GM21825 (cell line): ENCODE results near the gene SLC22A23.
"Not testable (repeated sequence)": the region's sequence is repeated elsewhere in the genome, so short reads cannot be mapped to it uniquely, and the experiment has no call there.

Experiments used
- ATAC-seq: cut with Tn5 transposase; IDR thresholded peaks from one replicate; pipeline ENCODE4 v1.9.1; 2021; ENCODE audit warnings: mild to moderate bottlenecking, moderate library complexity; ENCODE audit not compliant: unreplicated experiment

SLC22A23 gene

DNA sequence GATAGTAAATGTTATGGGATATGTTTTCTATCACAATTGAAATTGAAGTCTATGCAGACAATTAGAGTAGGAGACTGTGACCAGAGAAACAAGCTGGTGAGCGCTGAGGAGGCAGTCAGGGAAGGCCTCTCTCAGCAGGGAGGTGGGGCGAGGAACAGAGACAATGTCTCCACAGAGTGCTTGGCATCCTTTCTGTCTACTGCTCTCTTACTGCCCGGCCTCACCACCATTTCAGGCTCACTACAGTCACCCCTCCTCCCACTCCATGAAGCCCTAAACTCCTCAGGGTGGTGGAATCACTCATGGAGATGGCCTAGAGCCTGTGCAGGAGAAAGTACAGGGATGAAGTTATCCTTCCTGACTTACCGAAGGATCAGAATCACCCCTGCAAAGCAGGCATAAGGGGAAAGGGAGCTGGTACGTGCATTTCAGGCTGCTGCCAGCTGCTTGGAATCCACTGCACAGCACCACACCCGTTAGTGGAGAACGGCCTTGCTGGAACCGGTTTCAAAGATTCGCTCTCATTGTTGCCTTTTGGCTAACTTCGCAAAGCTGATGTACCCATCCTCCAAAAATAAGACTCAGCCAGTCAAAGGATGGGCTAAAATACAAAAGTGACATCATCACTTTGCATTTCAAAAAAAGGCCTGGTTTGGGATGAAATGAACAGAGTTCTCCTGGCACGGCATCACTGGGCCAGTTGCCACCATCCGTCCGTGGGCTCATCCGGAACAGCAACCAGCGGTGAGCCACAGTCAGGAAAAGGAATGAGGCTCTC lies 67.3 kb downstream of the SLC22A23 start:
- ATAC-seq, result no peak

GRCh38 chr6:3388786-3389185 lies 68.1 kb downstream of the SLC22A23 start:
- no peak for ATAC-seq

GRCh38 chr6:3386374-3386857 lies 70.4 kb downstream of the SLC22A23 start:
- ATAC-seq, result no peak

DNA sequence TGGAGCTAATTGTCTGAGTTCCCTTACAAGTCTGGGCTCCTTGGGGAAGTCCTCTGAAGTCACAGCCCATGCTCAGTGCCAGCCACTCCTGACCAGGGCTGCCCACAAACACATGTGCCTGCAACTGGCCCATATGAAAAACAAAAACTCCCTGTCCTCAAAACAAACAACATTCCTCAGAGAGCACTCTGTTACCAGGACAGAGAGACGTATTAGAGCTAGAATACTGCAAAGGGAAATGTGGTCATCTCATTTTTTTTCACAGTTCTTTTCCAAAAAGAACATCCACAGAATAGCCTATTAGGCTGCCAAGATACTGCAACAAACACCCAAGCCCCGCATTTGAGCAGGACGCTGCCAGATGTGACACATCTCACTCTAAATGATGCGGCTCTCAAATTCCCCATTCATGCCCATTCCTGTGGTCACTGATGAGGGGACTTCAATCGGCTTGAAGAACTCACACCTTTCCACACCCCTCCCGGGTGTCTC lies 71.1 kb downstream of the SLC22A23 start:
- ATAC-seq, result no peak

- ATAC-seq, result not testable (repeated sequence)
Observed at GRCh38 chr6:3385181-3385580, 71.7 kb downstream of the SLC22A23 start.

DNA sequence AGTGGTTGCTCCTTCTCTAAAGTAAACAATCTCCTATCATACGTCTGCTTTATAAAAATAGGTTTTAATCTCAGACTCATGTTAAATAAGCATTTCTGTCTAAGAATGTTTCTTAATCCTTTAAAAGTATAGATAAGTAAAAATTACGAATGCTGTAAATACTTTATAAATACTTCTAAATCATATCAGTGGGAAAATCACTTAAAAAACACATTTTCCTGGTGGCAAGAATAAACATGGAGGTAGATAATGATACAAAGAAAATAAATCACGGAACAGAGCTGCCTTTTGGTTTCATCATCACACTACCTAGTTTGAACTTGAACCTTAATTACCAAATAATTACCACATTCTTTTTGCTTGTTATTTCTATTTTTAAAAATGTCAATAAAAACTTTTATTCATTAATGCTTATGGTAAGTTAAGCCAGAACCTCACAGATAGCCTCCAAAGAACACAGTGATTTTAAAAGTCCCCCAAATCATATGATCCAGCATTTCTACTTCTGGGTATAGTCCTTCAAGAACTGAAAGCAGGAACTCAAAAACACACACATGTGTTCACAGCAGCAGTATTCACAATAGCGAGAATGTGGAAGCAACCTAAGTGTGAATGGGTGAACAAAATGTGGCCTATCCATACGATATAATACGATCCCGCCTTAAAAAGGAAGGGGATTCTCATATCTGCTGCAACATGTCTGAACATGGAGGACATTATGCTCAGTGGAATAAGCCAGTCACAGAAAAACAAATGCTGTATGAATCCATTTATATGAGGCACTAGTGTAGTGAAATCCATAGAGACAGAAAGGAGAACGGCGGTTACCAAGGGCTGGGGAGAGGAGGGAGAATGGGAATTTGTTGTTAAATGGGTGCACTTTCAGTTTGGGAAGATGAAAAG lies 72.4 kb downstream of the SLC22A23 start:
- ATAC-seq, result no peak

GRCh38 chr6:3383525-3383924 lies 73.3 kb downstream of the SLC22A23 start:
- no peak for ATAC-seq

- ATAC-seq, result no peak
Observed at GRCh38 chr6:3382326-3383279, 74.2 kb downstream of the SLC22A23 start.

GRCh38 chr6:3381233-3381921 lies 75.5 kb downstream of the SLC22A23 start:
- no peak for ATAC-seq

GRCh38 chr6:3380344-3381232 lies 76.3 kb downstream of the SLC22A23 start:
- ATAC-seq, result no peak

DNA sequence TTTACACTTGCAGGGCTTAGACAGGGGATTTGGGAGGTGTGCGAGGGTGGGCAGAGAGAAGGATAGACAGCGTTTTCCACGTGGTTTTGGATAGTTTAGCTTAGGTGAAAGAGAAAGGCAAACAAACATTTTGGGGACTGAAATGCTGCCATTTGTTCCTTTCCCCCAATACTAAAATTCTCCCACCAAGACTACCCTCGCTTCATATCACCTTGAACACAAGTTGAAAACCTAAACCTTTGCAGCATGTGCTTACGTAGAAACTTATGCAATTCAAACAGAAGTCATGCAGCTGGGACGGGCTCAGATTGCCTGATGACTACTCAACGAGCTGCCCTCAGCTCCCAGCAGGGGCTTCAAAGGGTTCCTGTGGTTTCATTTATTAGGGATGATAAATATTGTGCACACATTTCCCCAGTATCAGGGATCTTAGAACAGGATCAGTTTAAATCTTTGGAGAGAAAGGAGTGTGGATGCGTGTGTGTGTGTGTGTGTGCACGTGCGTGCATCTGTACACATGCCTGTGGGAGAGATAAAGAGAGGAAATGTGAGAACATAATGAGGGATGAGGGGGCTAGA lies 77.3 kb downstream of the SLC22A23 start:
- ATAC-seq, result no peak

DNA sequence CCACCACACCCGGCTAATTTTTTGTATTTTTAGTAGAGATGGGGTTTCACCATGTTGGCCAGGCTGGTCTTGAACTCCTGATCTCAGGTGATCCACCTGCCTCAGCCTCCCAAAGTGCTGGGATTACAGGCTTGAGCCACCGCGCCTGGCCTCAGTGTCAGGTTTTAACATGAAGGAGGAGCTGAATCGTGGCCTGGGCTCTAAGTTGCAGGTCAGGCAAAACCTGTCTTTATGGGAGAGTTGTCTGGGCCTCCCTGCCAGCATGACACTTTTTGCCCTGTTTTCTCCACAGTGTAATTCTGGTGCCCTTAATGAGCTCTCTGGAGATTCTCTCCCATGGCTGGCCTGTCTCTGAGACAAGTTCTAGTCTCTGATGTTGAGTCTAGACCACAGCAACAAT lies 78.0 kb downstream of the SLC22A23 start:
- ATAC-seq, result not testable (repeated sequence)

DNA sequence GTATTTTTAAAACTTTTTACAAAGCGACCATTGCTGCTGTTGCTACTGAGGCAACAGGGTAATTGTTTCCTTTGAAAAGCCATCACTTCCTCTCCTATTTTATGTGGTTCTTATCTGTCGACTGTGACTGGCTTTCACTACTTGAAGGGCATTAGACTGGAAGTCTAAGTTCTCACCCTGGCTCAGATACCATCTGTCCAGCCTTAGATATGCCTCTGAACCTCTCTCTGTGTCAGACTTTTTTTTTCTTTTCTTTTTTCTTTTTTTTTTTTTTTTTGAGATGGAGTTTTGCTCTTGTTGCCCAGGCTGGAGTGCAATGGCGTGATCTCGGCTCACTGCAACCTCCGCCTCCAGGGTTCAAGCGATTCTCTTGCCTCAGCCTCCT lies 78.5 kb downstream of the SLC22A23 start:
- not testable (repeated sequence) for ATAC-seq

DNA sequence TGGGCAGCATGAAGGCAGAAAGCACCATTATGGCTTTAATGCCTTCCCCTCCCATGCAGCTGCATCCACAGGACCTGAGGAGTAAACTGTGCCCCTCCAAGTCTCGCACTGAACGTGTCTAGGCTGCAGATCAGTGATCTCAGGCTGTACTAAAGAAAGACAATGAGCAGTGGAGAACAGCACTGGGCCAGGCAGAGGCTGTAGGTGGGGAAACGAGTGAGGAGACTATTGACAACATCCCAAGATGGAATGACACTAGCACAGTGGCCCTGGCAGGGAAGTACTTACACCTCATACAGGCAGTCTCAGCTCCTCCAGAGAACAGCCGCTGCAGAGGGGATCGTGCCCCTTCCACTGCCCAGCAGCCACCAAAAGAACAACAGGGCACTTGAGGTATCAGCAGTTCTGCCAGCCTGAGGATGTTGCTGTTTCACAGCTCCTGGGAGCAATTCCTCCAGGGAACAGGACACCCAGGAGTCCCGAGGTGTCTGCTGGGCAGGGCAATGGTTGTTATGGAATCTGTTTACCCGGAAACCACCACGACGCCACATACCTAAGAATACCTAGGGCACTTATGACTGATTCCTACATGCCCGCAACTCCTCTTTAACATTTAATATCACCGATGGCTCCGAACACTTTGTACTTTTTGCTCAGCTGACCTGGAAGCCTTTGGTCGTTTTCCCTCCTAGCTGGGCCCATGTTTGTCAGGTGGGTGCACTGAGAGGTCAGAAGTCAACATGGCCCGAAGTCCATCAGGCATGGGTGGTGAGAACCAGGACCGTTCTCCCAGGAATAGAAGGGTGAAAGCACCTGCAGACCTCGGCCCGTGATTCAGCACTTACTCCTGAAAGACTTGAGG lies 79.1 kb downstream of the SLC22A23 start:
- no peak for ATAC-seq

DNA sequence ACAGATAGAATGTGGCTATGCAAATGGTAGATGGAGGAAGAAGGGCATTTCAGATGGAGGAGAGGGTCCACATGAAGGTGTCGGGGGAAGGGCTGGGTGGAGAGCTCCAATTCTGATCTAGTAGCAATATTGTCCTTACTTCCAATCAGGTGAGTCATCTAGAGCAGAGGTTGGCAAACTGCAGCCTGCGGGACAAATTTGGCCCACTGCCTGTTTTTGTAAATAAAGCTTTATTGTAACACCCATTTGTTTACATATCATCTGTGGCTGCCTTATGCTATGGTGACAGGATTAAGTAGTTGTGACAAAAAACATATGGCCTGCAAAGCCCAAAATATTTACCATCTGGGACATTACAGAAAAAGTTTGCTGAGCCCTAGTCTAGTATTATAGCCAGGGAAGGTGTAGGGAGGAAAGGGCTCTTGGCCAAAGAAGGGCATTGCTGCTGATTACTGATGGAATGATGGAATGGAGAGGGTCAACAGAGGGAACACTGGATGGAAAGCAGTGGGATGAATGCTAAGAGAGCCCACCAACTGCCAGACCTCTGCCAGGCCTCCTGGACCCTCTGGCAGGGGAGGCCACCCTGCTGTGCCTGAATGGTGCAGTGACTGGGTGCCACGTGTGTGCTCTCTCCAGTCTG lies 79.8 kb downstream of the SLC22A23 start:
- ATAC-seq, result no peak

DNA sequence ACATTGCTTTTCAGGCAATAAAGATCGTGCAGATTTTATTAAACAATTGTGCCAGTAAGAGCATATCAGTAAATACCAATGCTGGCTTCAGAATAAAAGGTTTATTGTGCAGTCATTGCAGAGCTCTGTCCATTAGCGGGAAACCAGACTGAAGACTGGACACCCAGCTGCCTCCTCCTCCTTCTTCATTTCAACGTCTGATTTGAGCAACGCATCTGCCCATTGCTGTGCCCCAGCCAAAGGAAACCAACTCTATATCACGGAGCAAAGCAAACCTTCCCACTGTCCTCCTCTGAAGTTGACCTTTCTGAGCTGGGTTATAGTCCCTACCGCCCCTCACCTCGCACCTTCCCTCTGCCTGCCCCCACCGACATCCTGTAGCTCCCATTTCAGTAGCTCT lies 80.8 kb downstream of the SLC22A23 start:
- ATAC-seq, result no peak

DNA sequence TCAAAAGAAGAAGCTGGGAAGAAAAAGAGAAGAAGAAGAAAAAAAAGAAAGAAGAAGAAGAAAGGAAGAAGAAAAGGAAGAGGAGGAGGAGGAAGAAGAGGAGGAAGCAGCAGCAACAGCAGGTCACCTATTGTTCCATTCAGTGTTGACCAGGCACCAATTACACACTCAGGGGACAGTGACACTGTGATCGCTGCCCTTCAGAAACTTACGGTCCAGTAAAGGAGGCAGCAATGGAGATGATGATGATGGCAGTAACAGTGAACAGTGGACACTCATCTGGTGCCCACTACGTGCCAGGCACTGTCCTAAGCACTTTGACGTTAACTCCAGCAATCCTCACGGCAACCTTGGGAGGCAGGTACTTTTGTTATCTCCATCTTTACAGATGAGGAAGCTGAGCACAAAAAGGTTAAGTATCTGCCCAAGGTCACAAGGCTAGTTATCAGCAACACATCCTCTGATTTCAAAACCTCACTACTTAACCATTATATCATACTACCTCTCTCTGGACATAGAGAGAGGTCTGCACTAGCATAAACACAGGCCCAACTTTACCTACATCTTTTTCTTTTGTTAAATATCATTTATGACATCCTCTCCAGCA lies 83.2 kb downstream of the SLC22A23 start:
- no peak for ATAC-seq
